Neural progenitor cell (in vitro differentiated cells): ENCODE data around the gene RNGTT. TPM values are rescaled to one million over a fixed set of nuclear protein-coding genes. Genes with fewer than 3 reads are reported as not detected.

ENCODE experiments used
- DNase-seq: peaks from one replicate; pipeline ENCODE4 v3.0.0-alpha.2; 2016; ENCODE audit warnings: low spot score
- H2AFZ ChIP-seq: fragments of 200-600 bp; sonication (generic); replicated peaks from 2 replicates; pipeline ENCODE4 v1.6.1; 2016; ENCODE audit warnings: antibody characterized with exemption
- H3F3A ChIP-seq: fragments of 200-600 bp; sonication (generic); 2 replicates; pipeline ENCODE4 v1.6.1; 2016; ENCODE audit warnings: antibody characterized with exemption, low read depth
- H3K27ac ChIP-seq: fragments of 200-600 bp; sonication (generic); 2 replicates; pipeline ENCODE4 v1.5.1; 2016; ENCODE audit warnings: mild to moderate bottlenecking
- H3K27me3 ChIP-seq: fragments of 200-600 bp; sonication (generic); 2 replicates; pipeline ENCODE4 v1.6.1; 2016; ENCODE audit warnings: mild to moderate bottlenecking, moderate library complexity
- H3K36me3 ChIP-seq: fragments of 200-600 bp; sonication (generic); 2 replicates; pipeline ENCODE4 v1.5.1; 2016
- H3K4me1 ChIP-seq: fragments of 200-600 bp; sonication (generic); 2 replicates; pipeline ENCODE4 v1.6.1; 2016; ENCODE audit warnings: mixed run types
- H3K4me2 ChIP-seq: fragments of 200-600 bp; sonication (generic); 2 replicates; pipeline ENCODE4 v1.6.1; 2016
- H3K4me3 ChIP-seq: fragments of 200-600 bp; sonication (generic); 2 replicates; pipeline ENCODE4 v1.5.1; 2016
- H3K79me2 ChIP-seq: fragments of 200-600 bp; sonication (generic); 2 replicates; pipeline ENCODE4 v1.6.1; 2016; ENCODE audit warnings: low read depth
- H3K9ac ChIP-seq: fragments of 200-600 bp; sonication (generic); 2 replicates; pipeline ENCODE4 v1.6.1; 2016
- H3K9me3 ChIP-seq: fragments of 200-600 bp; sonication (generic); 2 replicates; pipeline ENCODE4 v1.5.1; 2016; ENCODE audit warnings: low read depth
- H4K20me1 ChIP-seq: fragments of 200-600 bp; sonication (generic); 2 replicates; pipeline ENCODE4 v1.6.1; 2016; ENCODE audit warnings: low read depth
- H3K27ac Mint-ChIP-seq: 3 replicates; pipeline ENCODE4 v1.8.0; 2021; ENCODE audit warnings: mixed read lengths
- H3K27me3 Mint-ChIP-seq: 2 replicates; pipeline ENCODE4 v1.8.0; 2022; ENCODE audit warnings: low read depth, mild to moderate bottlenecking, inconsistent platforms, moderate library complexity, mixed read lengths; ENCODE audit not compliant: insufficient read depth
- H3K36me3 Mint-ChIP-seq: 3 replicates; pipeline ENCODE4 v1.8.0; 2021; ENCODE audit warnings: mixed read lengths
- H3K4me1 Mint-ChIP-seq: 3 replicates; pipeline ENCODE4 v1.8.0; 2021; ENCODE audit warnings: mixed read lengths
- H3K4me3 Mint-ChIP-seq: 3 replicates; pipeline ENCODE4 v1.8.0; 2021; ENCODE audit warnings: mild to moderate bottlenecking, moderate library complexity, mixed read lengths
- H3K9me3 Mint-ChIP-seq: 3 replicates; pipeline ENCODE4 v1.8.0; 2020; ENCODE audit warnings: mixed read lengths
- CTCF ChIP-seq: fragments of 200-600 bp; sonication (generic); IDR thresholded peaks from 2 replicates; pipeline ENCODE4 v1.5.1; 2017; ENCODE audit warnings: antibody characterized with exemption, mild to moderate bottlenecking
- EZH2 ChIP-seq: fragments of 200-600 bp; sonication (generic); IDR thresholded peaks from 2 replicates; pipeline ENCODE4 v1.6.1; 2017; ENCODE audit warnings: antibody characterized with exemption, mild to moderate bottlenecking, moderate library complexity
- EZH2phosphoT487 ChIP-seq: fragments of 200-600 bp; sonication (generic); IDR thresholded peaks from 2 replicates; pipeline ENCODE4 v1.6.1; 2017; ENCODE audit warnings: antibody characterized with exemption
- total RNA-seq: library from RNA; depleted of rRNA; stranded (reverse); fragments of >200 nt; gene quantifications from 2 replicates; pipeline ENCODE4 v1.2.3, GENCODE V29; 2015; ENCODE audit warnings: low replicate concordance

Gene RNGTT
- total RNA-seq, 1 donor from 2014 or later, result 71.7 TPM

DNA sequence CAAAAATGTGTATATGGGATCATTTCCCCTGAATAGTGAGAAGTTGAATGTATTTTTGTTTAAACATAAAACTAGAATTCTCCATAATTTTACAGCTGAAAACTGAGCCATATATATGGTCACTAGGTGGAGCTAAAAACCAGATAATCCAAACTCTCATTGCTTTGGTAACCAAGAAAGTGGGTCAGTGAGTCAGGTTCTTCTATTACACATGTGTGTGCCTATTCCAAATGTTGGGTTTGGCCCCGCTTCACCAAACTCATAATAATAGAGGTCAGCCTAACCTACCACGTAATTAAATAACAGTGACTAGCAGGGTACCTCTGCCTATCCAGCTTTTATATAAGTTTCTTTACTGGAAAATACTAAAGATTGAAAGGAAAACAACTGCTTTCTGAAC, 19.3 kb upstream of the RNGTT start:
- Histone ChIP-seq H3K4me2 (no peak overlapping the region), H3K9ac (no peak overlapping the region), H3K36me3 (no peaks in the 10 kb centered on the region), H3K9me3 (no peaks in the 10 kb centered on the region), H3K4me1 (no peaks in the 10 kb centered on the region), H3K79me2 (no peaks in the 10 kb centered on the region), H2AFZ (no peak overlapping the region), H3K4me3 (no peak overlapping the region), H3K27ac (no peak overlapping the region), H3F3A (no peaks in the 10 kb centered on the region), H3K27me3 (no peaks in the 10 kb centered on the region), H4K20me1 (no peaks in the 10 kb centered on the region)
- H3K4me1 Mint-ChIP-seq, result no peaks in the 10 kb centered on the region
- no peak overlapping the region for H3K4me3 Mint-ChIP-seq
- H3K27ac Mint-ChIP-seq, result no peak overlapping the region
- no peaks in the 10 kb centered on the region for H3K9me3 Mint-ChIP-seq
- DNase-seq, result peak; percentile 56
- H3K27me3 Mint-ChIP-seq, result no peaks in the 10 kb centered on the region
- H3K36me3 Mint-ChIP-seq, result no peaks in the 10 kb centered on the region
- no peak for TF ChIP-seq EZH2phosphoT487
- peak; percentile 83 for TF ChIP-seq CTCF

DNA sequence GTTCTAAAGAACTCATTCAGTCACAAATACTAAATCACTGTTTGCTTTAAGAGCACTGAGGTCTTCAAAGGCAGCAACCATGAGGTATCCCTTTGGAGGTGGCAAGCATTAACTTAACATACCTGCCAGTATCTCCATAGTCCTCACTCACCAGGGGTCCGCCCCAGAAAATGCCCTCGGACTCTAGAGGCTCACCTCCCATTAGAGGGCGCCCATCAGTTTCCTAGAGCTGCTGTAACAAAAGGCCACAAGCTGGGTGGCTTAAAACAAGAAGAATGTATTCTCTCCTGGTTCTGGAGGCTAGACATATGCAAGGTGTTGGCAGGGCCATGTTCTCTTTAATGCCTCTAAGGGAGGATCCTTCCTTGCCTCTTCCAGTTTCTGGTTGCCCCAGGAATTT, 12.0 kb upstream of the RNGTT start:
- H3K27ac Mint-ChIP-seq, result no peak overlapping the region
- Histone ChIP-seq H3K4me3 (no peak overlapping the region), H3K79me2 (no peaks in the 10 kb centered on the region), H4K20me1 (no peaks in the 10 kb centered on the region), H3K36me3 (no peaks in the 10 kb centered on the region), H2AFZ (no peak overlapping the region), H3K27me3 (peaks cover 24% of the 10 kb centered on the region), H3K9me3 (no peaks in the 10 kb centered on the region), H3K4me2 (no peak overlapping the region), H3F3A (no peaks in the 10 kb centered on the region), H3K27ac (no peak overlapping the region), H3K9ac (no peak overlapping the region), H3K4me1 (no peaks in the 10 kb centered on the region)
- H3K36me3 Mint-ChIP-seq, result no peaks in the 10 kb centered on the region
- DNase-seq, result no peak
- peaks cover 2% of the 10 kb centered on the region for H3K27me3 Mint-ChIP-seq
- no peak overlapping the region for H3K4me3 Mint-ChIP-seq
- no peaks in the 10 kb centered on the region for H3K4me1 Mint-ChIP-seq
- TF ChIP-seq CTCF (no peak), EZH2 (no peak)
- H3K9me3 Mint-ChIP-seq, result no peaks in the 10 kb centered on the region

DNA sequence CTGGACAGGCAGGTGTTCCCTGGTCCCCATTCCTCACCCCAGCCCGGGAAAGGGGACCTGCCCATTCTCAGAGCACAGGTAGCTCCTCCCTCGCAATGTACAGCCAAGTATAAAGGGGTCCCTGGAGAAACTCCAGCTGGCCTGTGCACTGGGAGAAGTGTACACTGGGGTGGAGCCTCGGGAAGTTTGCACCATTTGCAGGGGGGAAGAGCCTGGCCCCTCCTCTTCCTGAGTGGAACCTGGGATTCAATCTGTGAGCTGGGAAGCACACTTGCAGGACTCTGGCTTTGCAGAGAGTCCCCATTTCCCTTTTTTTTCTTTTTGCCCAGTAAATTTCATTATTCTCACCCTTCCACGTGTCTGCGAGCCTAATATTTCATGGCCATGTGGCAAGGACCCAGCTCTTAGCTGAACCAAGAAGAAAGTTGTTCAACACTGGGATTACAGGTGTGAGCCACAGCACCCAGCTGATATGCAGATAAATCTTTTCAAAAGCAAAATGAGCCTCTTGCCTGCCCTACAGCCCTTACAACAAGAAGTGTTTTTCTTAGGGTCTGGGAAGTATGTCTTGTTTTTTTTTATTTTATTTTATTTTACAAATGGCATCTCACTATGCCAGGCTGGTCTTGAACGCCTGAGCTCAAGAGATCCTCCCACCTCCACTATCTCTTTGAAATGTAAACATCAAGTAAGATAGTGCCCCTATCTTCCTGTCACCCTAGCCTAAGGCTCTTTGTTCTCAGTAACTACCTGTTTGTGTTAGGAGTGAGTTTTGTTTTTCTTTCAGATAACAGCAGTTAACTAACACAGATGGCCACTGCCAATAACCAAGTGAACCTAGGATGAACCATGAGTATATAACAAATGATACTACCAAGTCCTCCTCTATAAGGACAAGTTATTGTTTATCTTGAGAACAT, 9.3 kb upstream of the RNGTT start:
- Histone ChIP-seq H3K9ac (no peak overlapping the region), H3K4me2 (no peak overlapping the region), H3F3A (no peaks in the 10 kb centered on the region), H3K79me2 (no peaks in the 10 kb centered on the region), H4K20me1 (no peaks in the 10 kb centered on the region), H3K9me3 (peaks cover 3% of the 10 kb centered on the region), H2AFZ (no peak overlapping the region), H3K27ac (no peak overlapping the region), H3K4me1 (no peaks in the 10 kb centered on the region), H3K36me3 (no peaks in the 10 kb centered on the region), H3K27me3 (peaks cover 26% of the 10 kb centered on the region), H3K4me3 (no peak overlapping the region)
- Mint-ChIP-seq H3K27ac (no peak overlapping the region), H3K4me1 (no peaks in the 10 kb centered on the region), H3K27me3 (peaks cover 2% of the 10 kb centered on the region), H3K9me3 (no peaks in the 10 kb centered on the region), H3K4me3 (no peak overlapping the region), H3K36me3 (no peaks in the 10 kb centered on the region)
- no peak for DNase-seq
- TF ChIP-seq CTCF (no peak), EZH2phosphoT487 (no peak), EZH2 (no peak)
